ENCODE data around the gene SHB. TPM values are rescaled to one million over a fixed set of nuclear protein-coding genes. Genes with fewer than 3 reads are reported as not detected.
A peak's percentile ranks its signal among the peaks of the same experiment; 100 is the strongest.
"Not testable (repeated sequence)": the region's sequence is repeated elsewhere in the genome, so short reads cannot be mapped to it uniquely, and the experiment has no call there.

Gene SHB
- total RNA-seq, 1 experiment from 2014 or later = 54.8 TPM

DNA sequence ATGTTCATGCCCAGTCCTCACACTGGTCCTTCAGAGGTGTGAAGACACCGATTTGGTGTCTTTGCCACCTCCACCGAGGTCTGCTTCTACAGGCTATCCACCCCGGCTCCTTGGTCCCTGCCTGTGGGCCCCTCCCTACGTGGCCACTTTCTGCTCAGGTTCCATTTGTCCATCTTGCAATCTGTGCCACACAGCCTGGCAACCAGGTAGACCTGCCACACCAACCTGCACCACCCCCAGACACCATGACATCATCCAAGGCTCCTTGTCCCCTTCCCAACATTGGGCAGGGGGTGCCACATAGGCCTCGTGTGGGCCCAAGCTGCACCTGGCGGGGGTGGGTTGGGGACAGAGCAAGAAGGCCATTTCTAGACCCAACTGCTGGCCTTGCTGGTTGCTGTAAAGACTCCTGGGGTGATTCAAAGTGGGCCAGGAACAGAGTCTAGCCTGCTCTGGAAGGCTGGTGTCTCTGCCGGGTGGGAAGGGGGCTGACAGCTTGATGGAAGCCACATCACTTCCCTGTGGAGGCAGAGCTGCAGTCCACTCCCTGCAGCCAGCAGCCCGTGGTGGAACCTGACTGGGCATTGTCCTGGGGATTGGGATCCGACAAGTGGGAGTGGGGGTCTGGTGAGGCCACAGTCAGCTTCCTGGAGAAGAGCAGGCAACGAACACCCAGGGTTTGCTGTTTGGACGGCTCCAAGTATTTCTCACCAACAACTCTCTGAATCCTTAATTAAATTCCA lies 99.3 kb downstream of the SHB start:
- DNase-seq (ENCODE audit: low spot score) = no peak

DNA sequence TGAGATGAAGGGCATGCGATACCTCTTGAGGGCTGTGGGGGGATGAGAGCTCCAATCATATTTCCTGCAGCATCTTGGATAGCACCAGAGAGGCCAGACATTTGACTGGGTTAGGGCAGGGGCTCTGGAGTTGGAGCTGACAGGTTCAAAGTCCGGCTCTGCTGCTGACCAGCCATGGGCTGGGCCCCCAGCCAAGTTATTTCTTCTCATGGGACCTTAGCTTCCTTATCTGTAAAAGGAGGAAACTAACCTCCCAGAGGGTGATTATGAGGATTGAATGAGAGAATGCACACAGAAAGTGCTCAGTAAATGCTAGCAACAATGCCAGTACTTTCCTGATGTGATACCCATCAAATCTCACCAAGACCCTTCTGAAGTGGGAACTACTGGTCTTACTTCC lies 99.9 kb downstream of the SHB start:
- DNase-seq (ENCODE audit: low spot score) = peak; percentile 75

DNA sequence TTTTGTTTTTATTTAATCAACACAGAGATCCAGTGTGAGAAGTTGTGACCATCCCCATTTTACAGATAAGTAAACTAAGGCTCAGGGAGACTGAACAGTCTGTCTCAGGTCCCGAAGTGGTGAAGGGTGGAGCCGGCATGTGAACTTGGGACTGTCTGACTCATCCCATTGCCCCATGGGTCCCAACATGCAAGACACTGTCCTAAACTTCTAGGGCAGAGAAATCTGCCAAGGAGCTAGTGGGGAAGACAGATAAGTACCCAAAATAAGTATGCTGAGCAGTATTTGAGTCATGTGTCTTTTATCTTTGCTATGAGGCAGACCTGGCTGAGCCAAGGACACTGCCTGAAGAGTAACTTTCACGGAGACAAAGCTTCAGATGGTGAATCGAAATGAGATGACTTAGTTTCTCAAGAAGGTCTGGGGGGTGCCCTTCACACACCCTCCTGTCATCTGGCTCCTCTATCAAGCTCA lies 100.8 kb downstream of the SHB start:
- DNase-seq (ENCODE audit: low spot score) = no peak

DNA sequence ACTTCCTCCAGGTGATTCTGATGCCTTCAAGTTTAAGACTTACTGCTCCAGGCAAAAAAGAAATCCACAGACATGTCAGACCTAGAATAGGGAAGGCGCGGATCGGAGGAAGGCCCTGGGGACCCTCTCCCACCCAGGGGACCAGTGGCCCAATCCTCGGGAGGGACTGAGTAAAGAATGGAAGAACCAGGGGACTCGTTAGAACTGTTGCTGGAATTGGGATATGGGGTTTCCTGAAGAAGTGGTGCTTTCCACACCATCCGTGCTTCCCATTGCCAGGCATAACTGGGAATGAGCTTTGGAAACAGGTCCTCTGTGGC lies 101.3 kb downstream of the SHB start:
- no peak for DNase-seq (ENCODE audit: low spot score)

DNA sequence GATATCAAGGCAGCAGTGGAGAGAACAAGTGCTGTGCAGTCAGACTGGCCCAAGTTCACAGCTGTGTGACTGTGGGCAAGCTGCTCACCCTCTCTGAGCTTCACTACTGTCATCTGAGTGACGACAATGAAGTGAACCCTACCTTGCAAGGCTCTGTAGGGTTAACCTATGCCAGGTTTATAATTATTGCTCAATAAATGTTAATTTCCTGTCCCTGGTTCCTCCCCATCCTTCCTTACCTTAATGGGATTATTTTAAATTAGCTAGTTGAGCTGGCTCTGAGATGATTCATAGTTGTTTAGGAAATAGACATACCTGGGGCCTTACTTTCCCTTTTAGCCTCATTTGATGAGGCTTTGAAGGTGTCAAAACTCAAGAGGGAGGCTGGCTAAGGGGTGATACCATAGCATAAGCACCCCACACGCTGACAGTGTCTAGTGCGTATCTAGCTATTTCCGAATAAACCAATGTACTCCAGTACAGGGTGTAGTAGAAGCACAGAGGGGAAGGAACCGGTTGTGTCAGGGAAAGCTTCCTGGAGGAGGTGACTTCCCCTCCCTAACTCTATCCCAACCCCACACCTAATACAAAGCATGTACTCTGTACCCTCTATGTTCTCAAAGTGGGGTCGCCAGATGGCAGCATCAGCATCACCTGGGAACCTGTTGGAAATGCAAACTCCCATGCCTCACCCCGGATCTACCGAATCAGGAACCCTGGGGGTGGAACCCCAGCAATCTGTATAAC lies 101.8 kb downstream of the SHB start:
- peak; percentile 22 for DNase-seq (ENCODE audit: low spot score)

DNA sequence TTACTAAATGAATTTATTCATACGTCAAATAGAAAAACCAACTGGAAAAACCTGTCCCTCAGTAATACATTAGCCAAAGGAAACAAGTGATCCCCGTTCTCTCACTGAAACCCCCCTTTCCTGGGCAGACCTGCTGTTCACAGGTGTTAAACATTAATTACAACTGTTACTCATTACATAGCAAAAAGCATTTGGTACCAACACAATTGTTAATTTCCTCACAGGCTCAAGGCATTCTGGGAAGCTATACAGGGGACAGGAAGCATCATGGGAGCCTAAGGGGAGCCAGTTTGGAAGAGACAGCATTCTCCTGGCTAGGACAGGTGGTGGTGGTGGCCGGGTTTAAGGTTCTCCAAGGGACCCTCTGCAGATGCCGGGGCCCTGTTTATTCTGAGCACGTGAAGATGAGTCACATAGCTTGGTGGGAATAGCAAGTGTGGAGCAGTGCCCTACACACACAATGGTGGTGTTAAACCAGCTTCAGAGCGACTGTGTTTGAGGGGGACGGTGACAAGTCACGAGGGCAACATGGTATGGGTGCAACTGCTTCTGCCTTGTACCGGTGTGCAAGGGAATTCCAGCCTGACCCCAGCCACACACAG lies 102.5 kb downstream of the SHB start:
- peak; percentile 86 for DNase-seq (ENCODE audit: low spot score)

DNA sequence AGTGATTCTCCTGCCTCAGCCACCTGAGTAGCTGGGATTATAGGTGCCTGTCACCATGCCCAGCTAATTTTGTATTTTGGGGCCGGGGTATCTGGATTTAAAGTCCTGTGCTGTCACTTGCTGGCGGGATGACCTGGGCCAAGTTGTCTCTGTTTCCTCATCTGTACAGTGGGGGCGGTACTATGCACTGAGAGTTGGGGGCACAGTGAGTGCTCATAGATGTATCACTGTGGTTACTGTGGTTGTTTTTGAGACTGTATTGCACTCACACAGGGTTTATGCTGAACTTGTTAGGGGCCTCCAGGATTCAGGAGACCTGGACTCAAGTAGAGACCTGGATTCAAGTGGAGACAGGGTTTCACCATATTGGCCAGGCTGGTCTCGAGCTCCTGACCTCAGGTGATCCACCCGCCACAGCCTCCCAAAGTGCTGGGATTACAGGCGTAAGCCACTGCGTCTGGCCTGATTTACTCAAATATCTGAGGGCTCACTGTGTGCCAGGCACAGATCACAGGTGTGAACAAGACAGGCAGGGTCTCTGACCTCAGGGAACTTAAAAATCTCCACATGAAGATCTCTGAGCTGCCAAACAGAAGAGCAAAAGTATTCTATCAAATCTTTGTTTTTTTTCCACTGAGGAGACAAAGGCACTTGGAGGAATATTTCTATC lies 103.2 kb downstream of the SHB start:
- not testable (repeated sequence) for DNase-seq (ENCODE audit: low spot score)

DNA sequence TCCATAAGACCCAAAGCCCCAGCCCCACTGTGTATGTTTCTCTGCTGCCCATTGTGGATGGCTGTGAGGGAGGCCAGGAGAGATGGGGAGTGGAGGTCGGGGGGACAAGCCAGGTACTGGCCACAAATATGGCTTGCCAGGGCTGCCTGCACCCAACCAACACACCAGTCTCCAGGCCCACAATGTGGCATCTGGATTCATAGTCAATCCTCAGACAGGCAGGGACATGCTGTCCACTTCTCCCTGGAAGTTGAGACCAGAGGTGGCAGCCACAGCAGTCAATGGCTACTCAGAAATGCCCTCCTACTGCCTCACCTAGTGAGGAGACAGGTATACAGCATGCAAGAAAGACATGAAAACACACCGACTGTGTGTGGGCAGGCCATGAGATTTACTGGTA lies 103.9 kb downstream of the SHB start:
- no peak for DNase-seq (ENCODE audit: low spot score)

DNA sequence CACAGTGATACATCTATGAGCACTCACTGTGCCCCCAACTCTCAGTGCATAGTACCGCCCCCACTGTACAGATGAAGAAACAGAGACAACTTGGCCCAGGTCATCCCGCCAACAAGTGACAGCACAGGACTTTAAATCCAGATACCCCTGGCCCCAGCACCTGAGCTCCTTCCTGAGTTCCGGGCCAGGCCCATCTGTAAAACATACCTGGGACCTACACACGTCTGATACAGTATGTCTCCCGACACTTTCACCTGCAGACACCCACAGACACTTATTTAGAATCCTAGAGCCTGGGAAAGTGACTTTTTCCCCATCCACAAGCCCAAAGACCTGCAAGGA lies 104.3 kb downstream of the SHB start:
- DNase-seq (ENCODE audit: low spot score) = no peak

DNA sequence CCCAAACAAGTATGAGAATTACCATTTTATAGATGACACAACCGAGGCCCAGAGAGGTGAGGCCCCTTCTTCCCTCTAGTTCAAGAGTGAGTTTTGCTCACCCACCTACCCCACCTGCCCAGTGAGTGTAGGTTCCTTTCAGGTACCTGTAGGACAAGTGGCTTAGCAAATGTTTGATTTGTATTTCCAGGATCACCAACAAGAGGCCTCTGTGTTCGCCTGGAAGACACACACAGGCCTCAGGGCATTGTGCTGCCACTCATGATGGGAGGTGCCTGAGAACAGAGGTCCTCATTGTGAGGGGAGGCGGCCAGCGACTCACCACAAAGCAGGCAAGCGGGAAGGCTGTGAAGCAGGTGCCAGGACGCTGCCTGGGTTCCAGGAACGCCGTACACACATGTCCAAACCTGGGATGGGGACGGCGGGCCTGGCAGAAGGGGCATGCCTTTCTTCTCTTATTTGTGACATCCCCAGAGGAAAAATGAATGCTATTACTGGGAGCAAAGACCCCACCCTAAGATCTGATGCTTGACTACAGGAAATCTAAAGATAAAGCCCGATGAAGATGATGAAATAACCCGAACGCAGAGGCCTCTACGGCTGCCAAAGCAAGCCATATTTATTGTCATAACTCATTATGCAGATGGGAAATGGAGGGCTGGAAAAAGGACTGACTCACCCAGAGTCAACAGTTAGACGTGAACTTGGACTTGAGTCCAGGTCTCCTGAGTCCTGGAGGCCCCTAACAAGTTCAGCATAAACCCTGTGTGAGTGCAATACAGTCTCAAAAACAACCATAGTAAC lies 104.9 kb downstream of the SHB start:
- DNase-seq (ENCODE audit: low spot score) = peak; percentile 72

DNA sequence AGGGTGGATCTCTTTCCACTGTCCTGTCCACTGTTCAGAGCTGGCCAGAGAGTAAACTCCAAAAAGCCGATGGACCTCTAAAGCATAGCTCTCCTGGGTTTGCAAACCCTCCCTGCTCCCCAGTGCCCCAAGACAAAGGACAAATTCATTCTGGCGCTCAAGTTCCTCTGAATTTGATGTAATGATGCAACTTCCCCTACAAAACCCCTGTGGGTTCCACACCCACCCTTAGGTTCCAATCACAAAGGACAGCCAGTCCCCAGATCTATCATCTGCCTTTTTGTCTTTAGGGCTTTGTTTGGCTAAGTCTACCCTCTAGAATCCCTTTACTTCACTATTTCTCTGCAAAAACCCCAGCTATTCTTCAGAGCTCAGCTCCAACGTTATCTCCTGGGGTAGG lies 107.7 kb downstream of the SHB start:
- no peak for DNase-seq (ENCODE audit: low spot score)

DNA sequence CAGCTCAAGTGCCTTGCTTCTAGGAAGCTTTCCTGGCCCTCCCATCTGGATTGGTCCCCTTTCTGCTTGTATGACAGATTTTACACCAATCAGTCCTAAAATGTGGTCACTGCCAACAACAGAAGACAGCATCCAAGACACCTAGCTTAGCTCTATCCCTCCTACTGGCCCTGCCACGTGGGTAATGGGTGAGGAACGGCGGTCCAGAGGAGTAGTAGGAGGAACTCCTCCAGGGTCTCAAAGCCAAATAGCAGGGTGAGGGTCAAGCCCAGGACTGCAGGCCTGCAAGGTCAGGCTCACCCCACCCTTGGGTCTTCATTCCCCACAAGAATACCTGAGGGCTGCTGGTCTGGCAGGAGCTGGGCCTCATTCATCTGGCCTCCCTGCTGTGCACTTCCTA lies 108.4 kb downstream of the SHB start:
- DNase-seq (ENCODE audit: low spot score) = no peak

DNA sequence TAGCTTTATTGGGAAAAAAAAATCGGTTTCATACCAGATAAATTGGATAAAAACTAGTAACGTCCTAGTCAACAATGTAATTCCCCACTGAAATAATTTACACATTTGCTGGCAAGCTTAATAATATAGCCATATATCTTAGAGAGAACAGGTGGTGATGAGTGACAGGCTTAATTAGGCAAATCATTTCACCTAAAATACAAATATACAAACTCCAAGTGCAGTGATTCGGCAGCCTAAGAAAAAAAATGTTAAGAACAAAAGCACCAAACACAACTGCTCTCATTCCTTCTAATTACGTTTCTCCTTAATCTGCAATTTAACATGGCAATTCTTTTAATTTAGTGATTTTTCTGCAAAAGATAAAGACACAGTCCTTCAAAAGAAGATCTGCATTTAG lies 109.1 kb downstream of the SHB start:
- DNase-seq (ENCODE audit: low spot score) = no peak

DNA sequence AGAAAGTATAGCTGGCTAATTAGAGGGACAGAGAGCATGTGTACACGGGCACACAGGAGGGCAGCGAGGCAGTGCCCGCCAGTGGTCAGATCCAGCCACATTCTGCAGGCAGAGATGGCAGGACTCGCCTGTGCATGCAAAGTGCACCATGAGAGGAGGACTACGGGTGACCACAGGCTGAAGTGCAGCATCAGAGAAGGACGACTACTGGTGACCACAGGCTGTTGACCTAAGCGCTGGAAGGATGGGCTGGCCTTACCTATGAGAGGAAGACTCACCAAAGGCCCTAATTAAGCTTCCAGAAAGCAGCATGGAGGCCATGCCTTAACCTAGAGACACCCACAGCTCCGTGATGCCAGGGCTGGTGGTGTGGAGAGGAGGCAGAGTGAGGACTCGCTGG lies 110.9 kb downstream of the SHB start:
- no peak for DNase-seq (ENCODE audit: low spot score)

DNA sequence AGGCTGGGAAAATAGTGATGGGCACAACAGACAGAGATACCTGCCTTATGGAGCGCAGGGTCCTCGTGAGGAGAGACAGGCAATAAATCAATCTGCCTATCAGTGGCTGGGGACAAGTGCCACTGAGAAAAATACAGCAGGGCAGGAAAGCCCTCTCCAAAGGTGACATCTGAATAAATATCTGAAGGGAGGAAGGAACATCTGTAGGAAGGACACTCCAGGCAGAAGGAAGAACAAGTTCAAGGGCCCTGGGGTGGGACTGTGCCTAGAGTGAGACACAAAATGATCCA lies 111.4 kb downstream of the SHB start:
- DNase-seq (ENCODE audit: low spot score) = no peak

DNA sequence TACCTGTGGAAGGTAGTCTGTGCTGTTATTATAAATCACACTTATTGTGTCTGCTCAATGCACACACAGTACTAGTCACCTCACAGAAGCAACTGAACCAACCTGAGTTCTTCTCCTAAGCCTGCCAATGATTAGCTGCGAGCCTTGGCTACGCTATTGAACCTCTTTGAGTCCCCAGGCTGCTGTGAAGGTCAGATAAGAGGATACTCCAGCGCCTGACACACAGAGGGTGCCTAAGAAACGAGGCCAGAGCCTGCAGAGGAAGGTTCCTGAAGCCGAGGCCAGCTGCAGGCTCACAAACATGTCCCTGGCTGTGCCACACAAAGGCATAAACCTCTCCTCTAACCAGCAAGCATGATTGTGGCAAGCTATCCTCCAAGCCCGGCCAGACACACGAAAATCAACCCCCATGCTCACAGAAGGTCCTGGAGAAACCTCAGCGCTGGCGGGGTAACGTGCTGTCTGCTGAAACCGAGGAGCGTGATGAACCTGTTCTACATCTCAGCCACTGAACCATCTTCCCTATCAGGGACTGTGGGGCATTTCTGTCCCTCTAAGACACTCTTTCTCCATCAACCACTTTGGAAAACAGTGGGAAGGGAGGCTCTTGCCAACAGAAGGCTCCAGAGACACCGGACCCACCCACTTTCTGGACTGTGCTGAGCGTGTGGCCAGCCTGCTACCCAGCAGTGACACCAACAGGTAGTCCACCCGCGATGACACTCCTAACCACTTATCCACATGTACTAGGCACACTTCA lies 111.9 kb downstream of the SHB start:
- no peak for DNase-seq (ENCODE audit: low spot score)

DNA sequence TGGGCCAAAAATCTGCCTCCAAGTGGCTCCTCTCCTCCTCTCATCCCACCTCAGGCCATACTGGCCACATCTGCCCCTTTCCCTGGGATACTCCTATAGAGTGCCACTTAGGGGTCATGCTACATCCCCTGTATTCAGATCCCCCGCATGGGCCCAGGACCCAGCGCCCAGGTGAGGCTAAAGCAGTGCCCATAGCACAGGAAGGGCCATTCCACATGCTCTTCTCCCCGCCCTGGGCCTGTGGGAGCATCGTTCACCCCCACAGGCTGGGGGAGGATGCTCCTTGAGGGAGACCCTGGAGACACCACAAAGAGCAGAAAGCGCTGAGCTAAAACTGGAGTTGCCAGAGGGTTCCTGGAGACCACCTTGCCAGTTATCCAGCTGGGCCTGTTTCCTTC lies 112.6 kb downstream of the SHB start:
- DNase-seq (ENCODE audit: low spot score) = no peak

DNA sequence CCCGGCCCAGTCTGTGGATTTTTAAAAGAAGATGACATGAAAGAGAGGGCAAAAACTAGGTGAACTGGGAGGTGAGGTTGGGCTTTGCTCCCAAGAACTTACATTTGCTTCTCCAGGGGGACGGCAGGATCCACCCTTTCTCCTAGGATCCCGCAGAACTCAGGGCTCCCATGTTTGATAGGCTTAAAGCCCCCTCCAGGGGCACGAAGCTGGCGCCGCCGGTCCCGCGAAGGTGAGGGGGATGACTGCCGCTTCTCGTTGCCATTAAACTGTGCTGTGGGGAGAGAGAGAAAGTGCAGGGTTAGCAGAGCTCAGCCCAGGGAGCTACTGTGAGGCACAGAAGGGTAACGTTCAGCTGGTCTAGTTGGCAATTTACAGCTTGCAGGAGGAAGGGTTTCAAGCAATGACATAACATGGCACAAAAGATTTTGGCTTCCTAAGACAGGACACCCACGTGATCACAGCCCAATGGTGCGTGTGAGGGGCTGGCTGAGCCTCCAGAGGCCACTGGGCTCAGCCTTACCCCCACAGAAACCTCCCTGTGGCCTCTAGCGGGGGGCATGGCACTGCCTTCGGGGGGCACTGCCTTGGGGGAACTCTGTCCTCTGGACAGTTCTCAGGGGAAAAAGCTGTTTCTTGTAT lies 113.1 kb downstream of the SHB start:
- DNase-seq (ENCODE audit: low spot score) = no peak

DNA sequence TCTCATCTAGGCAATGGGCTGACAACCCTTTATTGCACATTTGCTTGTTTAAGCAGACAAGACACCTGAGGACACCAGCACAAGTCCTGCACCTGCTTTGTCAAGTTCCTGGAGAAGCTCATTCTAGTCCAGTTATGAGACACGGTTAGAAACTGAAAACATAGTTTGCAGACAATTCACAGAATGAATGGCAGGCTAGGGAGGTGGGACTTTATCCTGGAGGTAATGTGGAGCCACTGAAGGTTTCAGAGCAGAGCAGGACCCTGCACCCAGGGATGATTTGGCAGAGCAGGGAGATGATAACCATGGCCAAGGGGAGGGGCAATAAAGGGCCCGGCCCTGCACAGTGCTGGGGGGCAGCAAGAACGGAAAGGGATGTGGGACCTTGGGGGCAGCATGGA lies 114.4 kb downstream of the SHB start:
- no peak for DNase-seq (ENCODE audit: low spot score)

DNA sequence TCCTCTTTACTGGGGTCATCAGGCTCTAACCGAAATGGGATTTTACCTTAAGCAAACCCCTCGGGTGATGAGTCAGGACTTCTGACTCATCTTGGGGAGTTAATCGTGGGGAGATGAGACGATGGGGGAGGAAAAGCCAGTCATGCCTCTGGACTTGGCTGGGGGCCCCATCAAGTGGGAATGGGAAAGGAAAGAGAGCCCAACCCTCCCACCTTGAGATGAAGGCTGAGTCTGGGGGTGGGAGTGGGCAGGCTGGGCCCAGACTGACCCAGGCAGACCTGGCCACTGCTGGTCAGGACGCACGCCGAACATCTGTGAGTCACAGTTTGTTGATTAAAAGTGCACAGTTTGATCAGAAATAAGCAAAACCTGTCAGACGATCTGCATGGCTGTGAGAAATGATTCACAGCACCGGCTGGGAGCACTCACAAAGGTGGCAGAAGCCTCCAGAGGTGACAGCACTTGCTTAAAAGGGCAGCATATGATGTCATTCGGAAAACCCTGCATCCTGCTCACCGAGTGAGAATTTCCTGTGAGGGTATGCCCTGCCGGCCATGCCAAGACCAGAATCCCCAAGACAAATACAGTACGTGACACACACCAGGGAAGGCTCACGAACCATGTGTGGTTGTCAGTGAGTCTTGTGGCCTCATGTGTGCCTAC lies 115.1 kb downstream of the SHB start:
- no peak for DNase-seq (ENCODE audit: low spot score)
